ENCODE data around the gene DPYD.

Gene DPYD

DNA sequence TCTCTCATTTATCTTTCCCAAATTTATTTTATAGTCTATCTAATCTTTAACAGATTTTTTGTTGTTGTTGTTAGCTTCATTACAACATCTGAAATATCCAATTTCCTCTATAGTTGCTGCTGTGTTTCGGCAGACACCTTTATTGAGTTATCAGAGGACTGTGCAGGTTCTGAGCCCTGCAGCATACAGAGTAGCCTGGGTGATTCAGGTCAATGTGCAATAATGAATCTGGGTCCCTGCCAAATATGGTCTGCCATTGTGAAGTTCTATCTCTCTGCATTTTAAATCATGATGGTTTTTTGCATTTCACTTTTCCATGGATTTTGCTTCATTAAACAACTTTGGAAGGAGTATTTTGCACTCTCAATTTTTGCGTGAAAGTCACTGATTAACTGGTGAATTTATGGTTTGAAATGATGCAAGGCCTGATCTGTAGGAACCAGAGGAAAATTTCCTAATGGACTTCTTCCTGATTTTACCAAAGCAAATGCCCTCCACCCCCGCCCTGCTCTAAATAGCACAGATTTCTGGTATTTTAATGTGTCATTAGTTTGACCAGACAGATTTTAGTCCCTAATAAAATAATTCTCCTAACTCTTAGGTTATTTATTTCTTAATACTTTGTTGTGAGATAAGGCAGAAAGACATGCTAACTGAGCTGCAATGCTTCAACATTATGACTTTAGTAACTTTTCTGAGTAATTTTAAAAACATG lies 797.0 kb downstream of the DPYD start:
- intact Hi-C loops (cut with DNase I; ENCODE audit: low total_unique reads): no loop called here
- no peak for DNase-seq
- Histone ChIP-seq H3K4me1 (no peaks in the 10 kb centered on the region), H3K36me3 (no peaks in the 10 kb centered on the region), H3K9me3 (no peaks in the 10 kb centered on the region), H3K27me3 (no peaks in the 10 kb centered on the region), H3K4me3 (no peak overlapping the region), H3K27ac (no peak overlapping the region)
- TF ChIP-seq, protein P1, sequence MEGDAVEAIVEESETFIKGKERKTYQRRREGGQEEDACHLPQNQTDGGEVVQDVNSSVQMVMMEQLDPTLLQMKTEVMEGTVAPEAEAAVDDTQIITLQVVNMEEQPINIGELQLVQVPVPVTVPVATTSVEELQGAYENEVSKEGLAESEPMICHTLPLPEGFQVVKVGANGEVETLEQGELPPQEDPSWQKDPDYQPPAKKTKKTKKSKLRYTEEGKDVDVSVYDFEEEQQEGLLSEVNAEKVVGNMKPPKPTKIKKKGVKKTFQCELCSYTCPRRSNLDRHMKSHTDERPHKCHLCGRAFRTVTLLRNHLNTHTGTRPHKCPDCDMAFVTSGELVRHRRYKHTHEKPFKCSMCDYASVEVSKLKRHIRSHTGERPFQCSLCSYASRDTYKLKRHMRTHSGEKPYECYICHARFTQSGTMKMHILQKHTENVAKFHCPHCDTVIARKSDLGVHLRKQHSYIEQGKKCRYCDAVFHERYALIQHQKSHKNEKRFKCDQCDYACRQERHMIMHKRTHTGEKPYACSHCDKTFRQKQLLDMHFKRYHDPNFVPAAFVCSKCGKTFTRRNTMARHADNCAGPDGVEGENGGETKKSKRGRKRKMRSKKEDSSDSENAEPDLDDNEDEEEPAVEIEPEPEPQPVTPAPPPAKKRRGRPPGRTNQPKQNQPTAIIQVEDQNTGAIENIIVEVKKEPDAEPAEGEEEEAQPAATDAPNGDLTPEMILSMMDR (IDR thresholded peaks at IDR 0.05): no peak

DNA sequence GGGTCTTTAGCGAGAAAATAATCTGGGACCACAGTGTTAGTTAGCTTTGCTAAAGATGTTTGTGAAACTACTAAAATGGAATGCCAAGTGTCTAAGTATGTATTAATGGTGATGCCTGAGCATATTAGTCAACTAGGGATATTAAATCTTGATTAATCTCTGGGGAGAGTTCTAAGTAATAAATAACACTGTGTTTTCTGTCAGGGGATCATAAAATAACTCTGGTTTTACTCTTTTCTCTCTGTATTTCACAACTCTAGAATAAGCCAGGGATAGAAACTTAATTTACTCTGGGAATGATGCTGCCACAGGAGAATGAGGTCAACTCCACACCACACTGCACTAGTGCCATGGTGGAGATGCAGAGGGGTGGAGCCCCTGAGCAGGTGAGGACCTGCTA lies 800.0 kb downstream of the DPYD start:
- intact Hi-C loops (cut with DNase I; ENCODE audit: low total_unique reads): no loop called here
- no peaks in the 10 kb centered on the region for H3K4me1 ChIP-seq

DNA sequence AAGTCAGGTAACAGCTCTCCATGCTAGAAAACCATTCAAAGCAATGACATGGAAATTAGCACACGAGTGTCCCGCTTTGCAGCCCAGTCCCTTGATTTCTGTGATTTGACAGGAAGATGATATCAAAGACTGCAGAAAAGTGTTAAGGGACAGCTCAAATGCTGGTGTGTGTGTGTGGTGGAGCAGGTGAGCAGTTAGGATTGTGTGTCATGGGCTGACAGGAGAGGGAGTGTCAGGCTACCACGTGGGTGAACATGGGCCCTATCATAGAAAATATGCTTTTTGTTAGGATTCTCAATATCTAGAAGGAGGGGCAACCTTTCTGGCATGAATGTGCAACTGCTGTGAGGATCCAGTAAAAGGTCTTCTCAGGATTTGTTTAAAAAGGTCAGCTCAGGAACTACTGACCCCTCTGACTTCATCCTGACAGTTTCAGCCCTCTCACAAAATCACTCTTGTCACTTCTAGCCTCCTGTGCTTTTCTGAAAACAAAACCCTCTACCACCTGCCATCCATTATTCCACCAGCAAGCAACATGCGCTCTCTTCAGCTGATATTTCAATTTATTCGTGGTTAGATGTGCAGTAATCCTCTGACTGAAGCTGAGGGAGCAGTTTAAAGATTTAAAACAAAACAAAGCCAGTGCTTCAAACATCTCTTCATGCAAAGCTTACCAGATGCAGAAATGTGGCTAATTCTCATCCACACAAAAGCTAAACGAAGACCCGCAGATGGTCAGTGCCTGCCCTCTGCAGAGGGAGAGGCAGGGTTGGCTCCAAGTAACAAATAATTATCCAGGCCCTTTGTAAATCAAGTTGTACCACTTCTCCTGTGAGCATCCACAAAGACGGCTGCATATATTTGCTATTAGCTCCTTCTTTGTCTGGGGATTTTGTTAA lies 801.3 kb downstream of the DPYD start:
- Histone ChIP-seq H3K9me3 (no peaks in the 10 kb centered on the region), H3K4me1 (no peaks in the 10 kb centered on the region), H3K27ac (no peak overlapping the region), H3K4me3 (no peak overlapping the region), H3K36me3 (no peaks in the 10 kb centered on the region), H3K27me3 (no peaks in the 10 kb centered on the region)
- DNase-seq: no peak
- intact Hi-C loops (cut with DNase I; ENCODE audit: low total_unique reads): no loop called here
- TF ChIP-seq, protein P1 (IDR thresholded peaks at IDR 0.05): no peak

More for the DNA sequence above, 800.0 kb downstream of the DPYD start:
- H3K36me3 ChIP-seq: no peaks in the 10 kb centered on the region
- DNase-seq: no peak
- TF ChIP-seq, protein P1 (IDR thresholded peaks at IDR 0.05): no peak
- H3K9me3 ChIP-seq: no peaks in the 10 kb centered on the region
- no peak overlapping the region for H3K27ac ChIP-seq
- H3K27me3 ChIP-seq: no peaks in the 10 kb centered on the region
- no peak overlapping the region for H3K4me3 ChIP-seq

DNA sequence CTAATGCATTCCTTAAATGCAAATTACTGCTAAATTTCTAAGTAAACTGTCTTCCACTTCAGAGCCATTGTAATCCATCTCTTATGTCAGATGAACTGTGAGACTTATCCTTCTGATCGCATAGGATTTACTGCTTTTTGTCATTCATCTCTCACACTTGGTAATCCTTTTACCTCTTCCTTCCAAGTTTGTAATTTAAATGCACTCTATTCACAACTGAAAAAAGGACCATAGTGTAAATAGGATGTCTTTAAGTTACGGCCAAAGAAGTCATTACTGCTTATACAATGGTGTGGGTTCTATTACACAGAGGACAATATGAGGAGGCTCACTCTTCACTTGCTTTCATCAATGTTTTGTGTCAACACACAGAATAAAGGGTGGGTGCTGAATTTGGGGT lies 806.0 kb downstream of the DPYD start:
- TF ChIP-seq, protein P1 (IDR thresholded peaks at IDR 0.05): no peak
- Histone ChIP-seq H3K4me1 (no peaks in the 10 kb centered on the region), H3K27ac (no peak overlapping the region), H3K9me3 (no peaks in the 10 kb centered on the region), H3K36me3 (no peaks in the 10 kb centered on the region), H3K27me3 (no peaks in the 10 kb centered on the region), H3K4me3 (no peak overlapping the region)
- no peak for DNase-seq
- intact Hi-C loops (cut with DNase I; ENCODE audit: low total_unique reads): no loop called here

DNA sequence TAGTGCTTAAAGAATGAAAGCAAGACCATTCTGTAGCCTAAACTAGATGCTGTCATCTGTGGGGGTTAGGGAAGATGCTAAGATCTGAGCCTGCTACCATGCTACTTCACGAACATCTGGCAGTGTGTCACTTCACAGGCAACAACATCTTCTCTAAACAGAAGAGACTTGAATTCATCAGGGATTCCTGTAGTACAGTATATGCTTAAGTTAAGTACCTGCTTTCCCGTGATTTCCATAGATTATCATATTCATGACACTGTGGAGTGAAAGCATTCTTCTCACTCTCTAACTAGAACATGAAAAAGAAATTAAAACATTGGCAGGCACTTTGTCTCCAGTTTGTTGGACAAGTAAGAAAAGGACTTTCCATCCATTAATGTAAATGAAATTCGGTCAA lies 808.4 kb downstream of the DPYD start:
- no peak for DNase-seq

More for the DNA sequence above, 808.4 kb downstream of the DPYD start:
- H3K27ac ChIP-seq: no peak overlapping the region
- H3K4me1 ChIP-seq: no peaks in the 10 kb centered on the region
- H3K27me3 ChIP-seq: no peaks in the 10 kb centered on the region
- H3K36me3 ChIP-seq: no peaks in the 10 kb centered on the region
- intact Hi-C loops (cut with DNase I; ENCODE audit: low total_unique reads): no loop called here
- no peaks in the 10 kb centered on the region for H3K9me3 ChIP-seq
- TF ChIP-seq, protein P1 (IDR thresholded peaks at IDR 0.05): no peak
- H3K4me3 ChIP-seq: no peak overlapping the region
